Measurements from ENCODE around the gene NLGN2.

Gene NLGN2

DNA sequence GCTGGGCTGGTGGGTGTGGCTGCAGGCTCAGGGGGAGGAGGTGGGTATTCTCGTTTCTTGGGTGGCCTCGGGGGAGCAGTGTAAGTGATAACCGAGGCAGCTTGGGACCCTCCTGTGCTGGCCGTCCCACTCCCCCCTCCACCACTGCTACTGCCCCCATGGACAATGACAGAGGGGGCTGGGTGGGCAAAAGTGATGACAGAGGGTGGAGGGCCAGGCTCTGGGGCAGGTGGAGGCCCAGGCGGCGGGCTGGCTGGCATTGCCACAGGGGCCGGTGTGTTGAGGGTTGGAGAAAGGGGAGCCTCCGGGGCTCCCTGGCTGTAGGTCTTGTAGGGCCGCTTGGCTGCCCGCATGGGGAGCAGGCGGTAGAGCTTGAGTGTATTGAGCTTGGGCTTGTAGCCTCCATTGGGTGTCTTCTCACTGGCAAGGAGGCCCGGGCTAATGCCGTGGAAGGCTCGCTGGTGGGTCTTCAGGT is 55.8 kb downstream of the NLGN2 start:
- no peak for DNase-seq (ENCODE audit: low read depth in 3 of 3, low spot score in 1 of 3)

DNA sequence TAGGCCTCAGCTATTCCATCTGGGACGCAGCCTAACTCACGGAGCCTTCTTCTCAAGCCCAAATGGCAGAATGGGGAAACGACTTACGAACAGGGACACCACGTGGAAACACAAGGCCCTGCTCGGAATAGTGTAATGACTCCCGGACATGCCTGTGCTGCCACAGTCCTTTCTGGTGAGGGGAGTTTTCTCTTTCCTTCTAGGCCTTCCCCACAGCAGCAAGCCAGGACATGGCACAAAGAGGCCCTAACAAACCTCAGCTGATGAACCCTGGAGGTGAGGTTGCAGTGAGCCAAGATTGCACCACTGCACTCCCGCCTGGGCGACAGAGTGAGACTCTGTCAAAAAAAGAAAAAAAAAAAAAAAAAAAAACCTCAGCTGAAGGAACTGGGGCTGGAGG is 56.4 kb downstream of the NLGN2 start:
- no peak for DNase-seq (ENCODE audit: low read depth in 3 of 3, low spot score in 1 of 3)

GRCh38 chr17:7465597-7466275 is 58.1 kb downstream of the NLGN2 start:
- DNase-seq (ENCODE audit: low read depth in 3 of 3, low spot score in 1 of 3), result no peak

DNA sequence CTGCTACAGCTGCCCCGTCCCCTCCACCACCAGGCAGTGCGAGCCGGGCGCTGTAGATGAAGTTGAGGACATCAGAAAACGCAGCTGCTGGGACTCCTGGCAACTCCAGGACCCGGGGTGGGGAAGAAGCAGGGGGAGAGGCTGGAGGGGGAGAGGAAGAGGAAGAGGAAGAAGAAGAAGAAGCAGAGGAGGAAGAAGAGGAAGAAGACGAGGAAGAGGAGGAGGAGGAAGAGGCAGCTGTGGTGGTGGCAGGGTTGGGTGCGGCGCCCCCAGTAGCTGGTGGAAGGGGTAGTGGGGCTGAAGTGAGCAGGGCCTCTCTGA is 58.6 kb downstream of the NLGN2 start:
- no peak for DNase-seq (ENCODE audit: low read depth in 3 of 3, low spot score in 1 of 3)

DNA sequence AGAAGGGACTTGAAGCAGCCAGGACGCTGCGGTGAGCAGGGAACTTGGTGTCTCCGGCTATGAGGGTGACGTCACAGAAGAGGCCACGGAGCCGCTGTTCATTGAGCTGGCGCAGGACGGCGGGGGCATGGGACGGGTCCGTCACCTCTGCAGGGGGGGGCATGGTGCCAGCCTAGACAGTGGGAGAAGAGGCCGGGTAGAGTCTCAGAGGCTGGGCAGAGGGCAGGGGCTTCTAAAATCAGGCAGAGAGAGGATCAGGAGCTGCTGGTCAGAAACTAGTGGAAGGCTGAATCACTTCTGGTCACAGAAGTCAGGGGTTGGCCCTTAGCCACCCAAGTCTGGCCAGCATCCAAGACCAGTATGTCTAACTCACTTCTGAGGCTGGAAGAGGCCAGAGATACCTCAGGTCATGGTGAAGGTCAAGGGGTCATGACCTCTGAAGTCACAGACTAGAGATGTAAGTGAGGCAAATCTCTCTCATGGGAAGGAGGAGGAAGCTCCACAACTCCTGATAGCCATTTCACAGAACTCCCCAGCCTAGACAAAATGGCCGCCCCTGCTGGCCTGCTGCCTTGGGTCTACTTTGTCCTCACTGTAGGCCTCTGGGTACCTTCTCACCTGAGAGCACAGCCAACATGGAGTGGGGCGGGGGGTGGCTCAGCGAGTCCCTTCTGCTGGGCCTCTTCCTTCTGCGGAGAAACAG is 59.1 kb downstream of the NLGN2 start:
- no peak for DNase-seq (ENCODE audit: low read depth in 3 of 3, low spot score in 1 of 3)

GRCh38 chr17:7467498-7467897 is 59.9 kb downstream of the NLGN2 start:
- no peak for DNase-seq (ENCODE audit: low read depth in 3 of 3, low spot score in 1 of 3)

DNA sequence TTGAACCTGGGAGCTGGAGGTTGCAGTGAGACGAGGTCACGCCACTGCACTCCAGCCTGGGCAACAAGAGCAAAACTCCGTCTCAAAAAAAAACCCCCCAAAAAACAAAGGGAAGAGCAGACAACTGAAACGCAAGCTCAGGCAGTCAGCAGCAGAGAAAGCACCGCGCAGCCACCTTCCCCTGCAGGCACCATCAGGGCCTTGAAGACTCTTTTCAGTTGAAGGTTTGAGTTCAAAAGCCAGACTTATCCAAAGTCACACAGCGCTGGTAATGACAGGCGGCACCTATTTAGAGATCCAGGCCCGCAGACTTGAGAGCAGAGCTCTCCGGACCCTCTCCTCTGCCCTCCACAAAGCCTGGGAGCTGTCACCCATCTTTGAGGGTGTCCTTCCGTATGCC is 60.6 kb downstream of the NLGN2 start:
- no peak for DNase-seq (ENCODE audit: low read depth in 3 of 3, low spot score in 1 of 3)

DNA sequence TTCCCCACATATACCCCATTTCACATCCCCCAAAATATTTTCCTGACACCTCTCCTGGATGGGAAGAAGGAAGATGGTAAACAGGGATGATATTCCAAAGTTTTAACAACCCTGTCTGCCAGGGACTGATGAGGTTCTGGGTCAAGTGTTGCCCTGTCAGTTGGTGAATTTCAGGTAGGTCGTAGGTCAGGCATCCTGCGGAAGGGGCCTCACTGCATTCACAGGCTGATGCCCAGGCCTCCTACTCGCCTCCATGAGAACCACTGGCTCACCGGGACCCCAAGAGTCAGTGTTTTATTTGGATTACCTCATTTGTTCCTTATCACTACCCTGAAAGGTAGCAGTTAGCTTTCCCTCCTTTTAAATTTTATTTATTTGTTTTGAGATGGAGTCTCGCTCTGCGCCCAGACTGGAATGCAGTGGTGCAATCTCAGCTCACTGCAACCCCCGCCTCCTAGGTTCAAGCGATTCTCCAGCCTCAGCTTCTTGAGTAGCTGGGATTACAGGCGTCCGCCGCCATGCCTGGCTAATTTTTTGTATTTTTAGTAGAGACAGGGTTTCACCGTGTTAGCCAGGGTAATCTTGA is 61.3 kb downstream of the NLGN2 start:
- DNase-seq (ENCODE audit: low read depth in 3 of 3, low spot score in 1 of 3), result no peak
